HepG2 (cell line): Measurements from ENCODE around the gene RNPEPL1. TPM values are rescaled to one million over a fixed set of nuclear protein-coding genes. Genes with fewer than 3 reads are reported as not detected.

Experiments used
- ATF2 ChIP-seq: sonication (generic); formaldehyde crosslinking; IDR thresholded peaks from 2 replicates; pipeline ENCODE4 v1.4.0; 2020; ENCODE audit warnings: missing genetic modification reagents
- DBP ChIP-seq: sonication (generic); formaldehyde crosslinking; IDR thresholded peaks from 2 replicates; pipeline ENCODE4 v1.4.0; 2020; ENCODE audit warnings: missing genetic modification reagents; ENCODE audit errors: not compliant biosample characterization
- ETV6 ChIP-seq: sonication (generic); formaldehyde crosslinking; conservative IDR thresholded peaks from 2 replicates; pipeline ENCODE4 v1.4.0; 2020; ENCODE audit warnings: missing genetic modification reagents
- FIP1L1 ChIP-seq: fragments of 200-400 bp; formaldehyde crosslinking; IDR thresholded peaks from 2 replicates; pipeline ENCODE4 v1.6.1; 2018; ENCODE audit warnings: low read depth, mild to moderate bottlenecking, low read length, moderate library complexity, borderline replicate concordance; ENCODE audit not compliant: insufficient read depth
- GPN1 ChIP-seq: sonication (generic); formaldehyde crosslinking; IDR thresholded peaks from 2 replicates; pipeline ENCODE4 v1.5.1; 2020; ENCODE audit warnings: missing genetic modification reagents, borderline replicate concordance
- GZF1 ChIP-seq: sonication (generic); formaldehyde crosslinking; IDR thresholded peaks from 2 replicates; pipeline ENCODE4 v1.5.1; 2020; ENCODE audit warnings: mild to moderate bottlenecking, missing genetic modification reagents
- MXD3 ChIP-seq: IDR thresholded peaks from 2 replicates; pipeline ENCODE4 v1.6.1; 2016; ENCODE audit warnings: mild to moderate bottlenecking, missing biosample characterization, missing genetic modification reagents
- POLR2AphosphoS5 ChIP-seq: IDR thresholded peaks from 2 replicates; pipeline ENCODE4 v1.6.1; 2012; ENCODE audit warnings: low read depth, low read length
- REPIN1 ChIP-seq: sonication (generic); formaldehyde crosslinking; IDR thresholded peaks from 2 replicates; pipeline ENCODE4 v1.8.0; 2022; ENCODE audit warnings: missing genetic modification reagents, low read depth, mild to moderate bottlenecking, borderline replicate concordance
- SALL1 ChIP-seq: sonication (generic); formaldehyde crosslinking; IDR thresholded peaks from 2 replicates; pipeline ENCODE4 v1.8.0; 2022; ENCODE audit warnings: mild to moderate bottlenecking, missing genetic modification reagents
- TRIM24 ChIP-seq: sonication (generic); formaldehyde crosslinking; IDR thresholded peaks from 2 replicates; pipeline ENCODE4 v1.8.0; 2022; ENCODE audit warnings: mild to moderate bottlenecking, missing genetic modification reagents
- ZBTB7A ChIP-seq: sonication (generic); formaldehyde crosslinking; IDR thresholded peaks from 2 replicates; pipeline ENCODE4 v1.8.0; 2022; ENCODE audit warnings: mild to moderate bottlenecking, missing genetic modification reagents
- ZNF280D ChIP-seq: sonication (generic); formaldehyde crosslinking; IDR thresholded peaks from 2 replicates; pipeline ENCODE4 v1.5.1; 2020; ENCODE audit warnings: mild to moderate bottlenecking, missing genetic modification reagents
- ZNF552 ChIP-seq: sonication (generic); formaldehyde crosslinking; IDR thresholded peaks from 2 replicates; pipeline ENCODE4 v1.9.0; 2022; ENCODE audit warnings: missing genetic modification reagents, mild to moderate bottlenecking, borderline replicate concordance
- ZNF766 ChIP-seq: sonication (generic); formaldehyde crosslinking; IDR thresholded peaks from 2 replicates; pipeline ENCODE4 v1.5.0; 2020; ENCODE audit warnings: missing genetic modification reagents, borderline replicate concordance
- ZNF891 ChIP-seq: sonication (generic); formaldehyde crosslinking; IDR thresholded peaks from 2 replicates; pipeline ENCODE4 v1.5.0; 2020; ENCODE audit warnings: mild to moderate bottlenecking, missing genetic modification reagents
- polyA plus RNA-seq, 8 experiments: library from polyadenylated mRNA; depleted of rRNA in 3 of 8; stranded (reverse) in 7 of 8; unstranded in 1 of 8; fragments of >200 nt; fragmentation: Illumina TruSeq in 4 of 8; extraction: Trizol in 4 of 8; gene quantifications; 2 replicates each; pipeline versions ENCODE4 v1.2.1 to v1.2.3, GENCODE V29; 2011 to 2016; ENCODE audit warnings: low read depth in 4 of 8, missing spikeins in 1 of 8, mixed read lengths in 1 of 8; ENCODE audit not compliant: insufficient read depth in 1 of 8
- total RNA-seq, 5 experiments: library from RNA; depleted of rRNA; stranded (reverse); fragments of >200 nt; fragmentation: Illumina TruSeq; extraction: Trizol; gene quantifications; 2 replicates each; pipeline ENCODE4 v1.2.3, GENCODE V29; 2016; ENCODE audit warnings: low read depth in 1 of 5
- TF ChIP-seq, protein P1 (sequence below): sonication (generic); formaldehyde crosslinking; IDR thresholded peaks from 2 replicates; pipeline ENCODE4 v1.5.1; 2020; ENCODE audit warnings: mild to moderate bottlenecking, moderate library complexity, missing genetic modification reagents
- TF ChIP-seq, protein P2 (sequence below): sonication (generic); formaldehyde crosslinking; IDR thresholded peaks from 2 replicates; pipeline ENCODE4 v1.8.0; 2022; ENCODE audit warnings: mild to moderate bottlenecking, missing genetic modification reagents; ENCODE audit not compliant: insufficient replicate concordance

The RNPEPL1 gene
- total and polyA plus RNA-seq, 2 of the 13 experiments (the other 11 are each of a cell fraction or from before 2014, with no cell fraction given): 13.0 to 18.0 TPM

DNA sequence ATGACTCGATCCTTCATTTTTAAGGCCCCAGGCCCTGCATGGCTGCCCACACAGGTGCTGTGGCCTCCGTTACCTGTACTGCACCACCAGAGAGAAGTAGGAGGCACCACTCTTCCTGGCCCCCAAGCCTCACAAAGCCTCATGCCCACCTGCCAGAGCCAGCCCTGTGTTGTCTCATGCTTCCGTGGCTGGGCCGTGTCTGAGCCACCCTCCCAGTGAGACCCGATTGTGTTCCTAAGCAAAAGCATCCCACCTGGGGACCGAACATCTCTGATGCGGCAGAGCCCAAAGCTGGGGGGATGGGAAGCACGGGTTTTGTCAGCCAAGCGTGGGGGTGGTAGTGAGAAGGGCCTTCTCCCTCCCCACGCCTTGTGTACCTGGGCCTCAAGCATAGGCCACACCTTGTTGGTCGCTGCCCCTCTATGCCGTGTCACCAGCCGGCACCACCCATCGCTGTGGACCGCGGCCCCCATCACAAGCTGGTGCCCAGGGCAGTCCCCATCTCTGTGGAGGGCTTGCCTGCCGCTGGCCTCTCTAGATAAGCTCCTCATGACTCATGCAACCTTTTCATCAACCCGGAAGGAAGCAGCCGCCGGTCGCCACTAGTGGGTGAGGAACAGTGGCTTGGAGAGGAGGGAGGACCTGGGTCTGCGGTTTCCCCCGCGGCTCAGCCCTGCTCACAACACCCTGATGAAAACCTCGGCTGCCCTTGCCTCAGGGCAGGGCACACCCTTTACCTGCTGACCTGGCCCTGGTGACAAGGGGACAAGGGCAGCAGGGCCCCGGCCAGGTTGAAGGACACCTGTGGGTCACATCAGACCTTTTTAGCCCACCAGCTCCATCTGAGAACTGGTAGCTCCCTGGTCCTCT is 2.7 kb upstream of the RNPEPL1 start (continued):
- TF ChIP-seq MXD3 (CRISPR knock-in tag): peak; percentile 15; the same call in 1 of the 2 replicates
- no peak for TF ChIP-seq ZNF552 (CRISPR knock-in tag)
- peak; percentile 30; the same call in 1 of the 2 replicates for TF ChIP-seq ETV6 (CRISPR knock-in tag)
- peak; percentile 20 for TF ChIP-seq ZNF280D
- TF ChIP-seq DBP (CRISPR knock-in tag): no peak
- TF ChIP-seq GPN1: no peak
- 0 out of 2 replicates have a peak, but pooled peaks have one; percentile 21 for TF ChIP-seq FIP1L1
- no peak for TF ChIP-seq ATF2 (CRISPR knock-in tag)
- TF ChIP-seq SALL1 (CRISPR knock-in tag): peak; percentile 69
- TF ChIP-seq ZNF766 (CRISPR knock-in tag): 0 out of 2 replicates have a peak, but pooled peaks have one; percentile 31
- no peak; the same call in 1 of the 2 replicates for TF ChIP-seq REPIN1
- peak; percentile 74 for TF ChIP-seq ZNF891 (CRISPR knock-in tag)
- no peak for TF ChIP-seq GZF1 (CRISPR knock-in tag)
- 0 out of 2 replicates have a peak, but pooled peaks have one; percentile 35 for TF ChIP-seq ZBTB7A
- TF ChIP-seq, protein P1, sequence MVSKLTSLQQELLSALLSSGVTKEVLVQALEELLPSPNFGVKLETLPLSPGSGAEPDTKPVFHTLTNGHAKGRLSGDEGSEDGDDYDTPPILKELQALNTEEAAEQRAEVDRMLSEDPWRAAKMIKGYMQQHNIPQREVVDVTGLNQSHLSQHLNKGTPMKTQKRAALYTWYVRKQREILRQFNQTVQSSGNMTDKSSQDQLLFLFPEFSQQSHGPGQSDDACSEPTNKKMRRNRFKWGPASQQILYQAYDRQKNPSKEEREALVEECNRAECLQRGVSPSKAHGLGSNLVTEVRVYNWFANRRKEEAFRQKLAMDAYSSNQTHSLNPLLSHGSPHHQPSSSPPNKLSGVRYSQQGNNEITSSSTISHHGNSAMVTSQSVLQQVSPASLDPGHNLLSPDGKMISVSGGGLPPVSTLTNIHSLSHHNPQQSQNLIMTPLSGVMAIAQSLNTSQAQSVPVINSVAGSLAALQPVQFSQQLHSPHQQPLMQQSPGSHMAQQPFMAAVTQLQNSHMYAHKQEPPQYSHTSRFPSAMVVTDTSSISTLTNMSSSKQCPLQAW (CRISPR knock-in tag): 0 out of 2 replicates have a peak, but pooled peaks have one; percentile 3
- TF ChIP-seq, protein P2, sequence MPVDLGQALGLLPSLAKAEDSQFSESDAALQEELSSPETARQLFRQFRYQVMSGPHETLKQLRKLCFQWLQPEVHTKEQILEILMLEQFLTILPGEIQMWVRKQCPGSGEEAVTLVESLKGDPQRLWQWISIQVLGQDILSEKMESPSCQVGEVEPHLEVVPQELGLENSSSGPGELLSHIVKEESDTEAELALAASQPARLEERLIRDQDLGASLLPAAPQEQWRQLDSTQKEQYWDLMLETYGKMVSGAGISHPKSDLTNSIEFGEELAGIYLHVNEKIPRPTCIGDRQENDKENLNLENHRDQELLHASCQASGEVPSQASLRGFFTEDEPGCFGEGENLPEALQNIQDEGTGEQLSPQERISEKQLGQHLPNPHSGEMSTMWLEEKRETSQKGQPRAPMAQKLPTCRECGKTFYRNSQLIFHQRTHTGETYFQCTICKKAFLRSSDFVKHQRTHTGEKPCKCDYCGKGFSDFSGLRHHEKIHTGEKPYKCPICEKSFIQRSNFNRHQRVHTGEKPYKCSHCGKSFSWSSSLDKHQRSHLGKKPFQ: no peak
- peak; percentile 62 for TF ChIP-seq POLR2AphosphoS5
- no peak for TF ChIP-seq TRIM24 (CRISPR knock-in tag)
